Endothelial cell (in vitro differentiated cells): ENCODE data around the gene SDS. TPM values are rescaled to one million over a fixed set of nuclear protein-coding genes. Genes with fewer than 3 reads are reported as not detected.
"Not testable (repeated sequence)": the region's sequence is repeated elsewhere in the genome, so short reads cannot be mapped to it uniquely, and the experiment has no call there.

Experiments used
- DNase-seq: peaks from one replicate; pipeline ENCODE4 v3.0.0; 2021; ENCODE audit warnings: low spot score
- H3K27ac Mint-ChIP-seq: one replicate; pipeline ENCODE4 v1.8.0; 2021; ENCODE audit warnings: mixed read lengths, inconsistent platforms; ENCODE audit not compliant: unreplicated experiment
- H3K27me3 Mint-ChIP-seq: one replicate; pipeline ENCODE4 v1.8.0; 2021; ENCODE audit warnings: mild to moderate bottlenecking, moderate library complexity, mixed read lengths, inconsistent platforms; ENCODE audit not compliant: unreplicated experiment
- H3K36me3 Mint-ChIP-seq: one replicate; pipeline ENCODE4 v1.8.0; 2021; ENCODE audit warnings: mild to moderate bottlenecking, low read depth, mixed read lengths, inconsistent platforms; ENCODE audit not compliant: unreplicated experiment
- H3K4me1 Mint-ChIP-seq: one replicate; pipeline ENCODE4 v1.8.0; 2021; ENCODE audit warnings: mild to moderate bottlenecking, mixed read lengths, inconsistent platforms; ENCODE audit not compliant: unreplicated experiment
- H3K4me3 Mint-ChIP-seq: one replicate; pipeline ENCODE4 v1.8.0; 2021; ENCODE audit warnings: mild to moderate bottlenecking, mixed read lengths, inconsistent platforms; ENCODE audit not compliant: unreplicated experiment
- H3K9me3 Mint-ChIP-seq: one replicate; pipeline ENCODE4 v1.8.0; 2021; ENCODE audit warnings: mixed read lengths, inconsistent platforms; ENCODE audit not compliant: unreplicated experiment
- CTCF ChIP-seq: fragments of 200-600 bp; sonication (generic); IDR thresholded peaks from one replicate; pipeline ENCODE4 v1.5.0; 2021; ENCODE audit warnings: antibody characterized with exemption; ENCODE audit not compliant: unreplicated experiment
- total RNA-seq: library from RNA; stranded (reverse); fragmentation: NEBNext Ultra II Directional; extraction: Animal tissue kit (Norgen Biotek cat#: 25700); gene quantifications from one replicate; pipeline ENCODE4 v1.2.1, GENCODE V29; 2021; ENCODE audit not compliant: unreplicated experiment

Gene SDS
- total RNA-seq, 1 donor from 2014 or later, result not detected

GRCh38 chr12:113359133-113359938, 44.4 kb downstream of the SDS start:
- Mint-ChIP-seq H3K36me3 (no peaks in the 10 kb centered on the region), H3K4me1 (peaks cover 6% of the 10 kb centered on the region), H3K27me3 (peaks cover 3% of the 10 kb centered on the region), H3K4me3 (peak overlapping the region; percentile 83), H3K9me3 (no peaks in the 10 kb centered on the region), H3K27ac (no peak overlapping the region)
- DNase-seq, result no peak
- TF ChIP-seq CTCF, result no peak

GRCh38 chr12:113358381-113359132, 45.1 kb downstream of the SDS start, which contains the start of gene PLBD2:
TSS of gene PLBD2 (plus strand) at chr12:113358587. CDS start at chr12:113358601, 14 bp downstream.
- H3K27me3 Mint-ChIP-seq, result peaks cover 2% of the 10 kb centered on the region
- no peak within 1 kb of the TSS for H3K27ac Mint-ChIP-seq
- H3K4me3 Mint-ChIP-seq, result peak within 1 kb of the TSS; percentile 89
- DNase-seq, result peak; percentile 95
- H3K9me3 Mint-ChIP-seq, result no peaks in the 10 kb centered on the region
- TF ChIP-seq CTCF, result no peak
- peaks cover 6% of the 10 kb centered on the region for H3K4me1 Mint-ChIP-seq
- H3K36me3 Mint-ChIP-seq, result no peaks in the 10 kb centered on the region

- H3K36me3 Mint-ChIP-seq, H3K9me3 Mint-ChIP-seq, DNase-seq, H3K27ac Mint-ChIP-seq, H3K4me3 Mint-ChIP-seq, H3K4me1 Mint-ChIP-seq, H3K27me3 Mint-ChIP-seq: not testable (repeated sequence)
Measured at GRCh38 chr12:113354192-113354591, 49.5 kb downstream of the SDS start.

- H3K27me3 Mint-ChIP-seq, result peaks cover 6% of the 10 kb centered on the region
- H3K4me1 Mint-ChIP-seq, result no peaks in the 10 kb centered on the region
- H3K27ac Mint-ChIP-seq, result no peak overlapping the region
- no peaks in the 10 kb centered on the region for H3K9me3 Mint-ChIP-seq
- no peak for TF ChIP-seq CTCF
- no peaks in the 10 kb centered on the region for H3K36me3 Mint-ChIP-seq
- H3K4me3 Mint-ChIP-seq, result no peak overlapping the region
- no peak for DNase-seq
Measured at GRCh38 chr12:113351089-113351488, 52.6 kb downstream of the SDS start.

GRCh38 chr12:113348849-113349536, 54.7 kb downstream of the SDS start:
- Mint-ChIP-seq H3K27me3 (peaks cover 6% of the 10 kb centered on the region), H3K4me3 (no peak overlapping the region), H3K27ac (no peak overlapping the region), H3K4me1 (no peaks in the 10 kb centered on the region), H3K36me3 (no peaks in the 10 kb centered on the region), H3K9me3 (no peaks in the 10 kb centered on the region)
- no peak for DNase-seq
- TF ChIP-seq CTCF, result no peak
